Measurements from ENCODE around the gene FAM89A. TPM values are rescaled to one million over a fixed set of nuclear protein-coding genes. Genes with fewer than 3 reads are reported as not detected.
"Not testable (repeated sequence)": the region's sequence is repeated elsewhere in the genome, so short reads cannot be mapped to it uniquely, and the experiment has no call there.

The FAM89A gene
- total and polyA plus RNA-seq, 4 donors, result 3.6 to 11.5 (median 8.0) TPM

GRCh38 chr1:231050395-231050794, 10.3 kb upstream of the FAM89A start:
- no peak overlapping the region for H3K4me3 ChIP-seq (ENCODE audit: low read length in 2 of 2)
- 63 to 77% methylated on average over 3 of the region's 3 CpGs for WGBS, 2 donors
- DNase-seq (no peak), ATAC-seq (ENCODE audit: low FRiP score) (no peak)
- no peak overlapping the region for H3K27ac ChIP-seq (ENCODE audit: low read depth in 1 of 2, low read length in 2 of 2)
- H3K36me3 ChIP-seq (ENCODE audit: control insufficient read depth in 1 of 2, insufficient read depth in 2 of 2, low read length in 1 of 2), result no peaks in the 10 kb centered on the region
- no peaks in the 10 kb centered on the region for H3K27me3 ChIP-seq (ENCODE audit: control insufficient read depth in 1 of 2, insufficient read depth in 2 of 2, low read length in 1 of 2)
- intact Hi-C loops (cut with DNase I), result no loop called here
- no peaks in the 10 kb centered on the region for H3K9me3 ChIP-seq (ENCODE audit: control insufficient read depth, low read length)
- no peaks in the 10 kb centered on the region for H3K4me1 ChIP-seq (ENCODE audit: control insufficient read depth in 1 of 2, insufficient read depth in 2 of 2, low read length in 2 of 2)

GRCh38 chr1:231049121-231049979, 9.3 kb upstream of the FAM89A start:
- intact Hi-C loops (cut with DNase I), result no loop called here

GRCh38 chr1:231048419-231048818, 8.4 kb upstream of the FAM89A start:
- H3K9me3 ChIP-seq (ENCODE audit: control insufficient read depth, low read length); intact Hi-C loops (cut with DNase I); H3K36me3 ChIP-seq (ENCODE audit: control insufficient read depth in 1 of 2, insufficient read depth in 2 of 2, low read length in 1 of 2); H3K27ac ChIP-seq (ENCODE audit: low read depth in 1 of 2, low read length in 2 of 2); H3K4me3 ChIP-seq (ENCODE audit: low read length in 2 of 2); H3K4me1 ChIP-seq (ENCODE audit: control insufficient read depth in 1 of 2, insufficient read depth in 2 of 2, low read length in 2 of 2); ATAC-seq (ENCODE audit: low FRiP score); DNase-seq; H3K27me3 ChIP-seq (ENCODE audit: control insufficient read depth in 1 of 2, insufficient read depth in 2 of 2, low read length in 1 of 2): not testable (repeated sequence)
- 71 to 73% methylated on average over 9 of the region's 9 CpGs for WGBS, 2 donors

More at GRCh38 chr1:231049121-231049979, 9.3 kb upstream of the FAM89A start:
- Histone ChIP-seq H3K36me3 (ENCODE audit: control insufficient read depth in 1 of 2, insufficient read depth in 2 of 2, low read length in 1 of 2) (no peaks in the 10 kb centered on the region), H3K4me1 (ENCODE audit: control insufficient read depth in 1 of 2, insufficient read depth in 2 of 2, low read length in 2 of 2) (no peaks in the 10 kb centered on the region), H3K27ac (ENCODE audit: low read depth in 1 of 2, low read length in 2 of 2) (no peak overlapping the region), H3K9me3 (ENCODE audit: control insufficient read depth, low read length) (no peaks in the 10 kb centered on the region), H3K4me3 (ENCODE audit: low read length in 2 of 2) (no peak overlapping the region), H3K27me3 (ENCODE audit: control insufficient read depth in 1 of 2, insufficient read depth in 2 of 2, low read length in 1 of 2) (no peaks in the 10 kb centered on the region)
- ATAC-seq (ENCODE audit: low FRiP score), result no peak
- DNase-seq, result no peak
- WGBS, 2 donors, result 47 to 51% methylated on average over 10 of the region's 10 CpGs

- H3K27ac ChIP-seq (ENCODE audit: low read depth in 1 of 2, low read length in 2 of 2); H3K27me3 ChIP-seq (ENCODE audit: control insufficient read depth in 1 of 2, insufficient read depth in 2 of 2, low read length in 1 of 2); intact Hi-C loops (cut with DNase I); H3K4me3 ChIP-seq (ENCODE audit: low read length in 2 of 2); ATAC-seq (ENCODE audit: low FRiP score); H3K9me3 ChIP-seq (ENCODE audit: control insufficient read depth, low read length); H3K36me3 ChIP-seq (ENCODE audit: control insufficient read depth in 1 of 2, insufficient read depth in 2 of 2, low read length in 1 of 2); H3K4me1 ChIP-seq (ENCODE audit: control insufficient read depth in 1 of 2, insufficient read depth in 2 of 2, low read length in 2 of 2); DNase-seq: not testable (repeated sequence)
These were observed 7.5 kb upstream of the FAM89A start for GRCh38 chr1:231047529-231047928.

- H3K4me3 ChIP-seq (ENCODE audit: low read length in 2 of 2), result no peak overlapping the region
- intact Hi-C loops (cut with DNase I), result no loop called here
- no peaks in the 10 kb centered on the region for H3K36me3 ChIP-seq (ENCODE audit: control insufficient read depth in 1 of 2, insufficient read depth in 2 of 2, low read length in 1 of 2)
- no peak overlapping the region for H3K27ac ChIP-seq (ENCODE audit: low read depth in 1 of 2, low read length in 2 of 2)
- 57 to 67% methylated on average over 2 of the region's 2 CpGs for WGBS, 2 donors
- no peaks in the 10 kb centered on the region for H3K4me1 ChIP-seq (ENCODE audit: control insufficient read depth in 1 of 2, insufficient read depth in 2 of 2, low read length in 2 of 2)
- no peaks in the 10 kb centered on the region for H3K27me3 ChIP-seq (ENCODE audit: control insufficient read depth in 1 of 2, insufficient read depth in 2 of 2, low read length in 1 of 2)
- no peak for ATAC-seq (ENCODE audit: low FRiP score)
- no peaks in the 10 kb centered on the region for H3K9me3 ChIP-seq (ENCODE audit: control insufficient read depth, low read length)
- no peak for DNase-seq
These were observed 6.8 kb upstream of the FAM89A start for GRCh38 chr1:231046730-231047395.

- H3K27ac ChIP-seq (ENCODE audit: low read depth in 1 of 2, low read length in 2 of 2); H3K9me3 ChIP-seq (ENCODE audit: control insufficient read depth, low read length); H3K4me3 ChIP-seq (ENCODE audit: low read length in 2 of 2); H3K4me1 ChIP-seq (ENCODE audit: control insufficient read depth in 1 of 2, insufficient read depth in 2 of 2, low read length in 2 of 2); DNase-seq; H3K36me3 ChIP-seq (ENCODE audit: control insufficient read depth in 1 of 2, insufficient read depth in 2 of 2, low read length in 1 of 2); ATAC-seq (ENCODE audit: low FRiP score); intact Hi-C loops (cut with DNase I); H3K27me3 ChIP-seq (ENCODE audit: control insufficient read depth in 1 of 2, insufficient read depth in 2 of 2, low read length in 1 of 2): not testable (repeated sequence)
- WGBS, 2 donors, result 80 to 83% methylated on average over 10 of the region's 10 CpGs
These were observed 6.1 kb upstream of the FAM89A start for GRCh38 chr1:231045921-231046729.

- Histone ChIP-seq H3K36me3 (ENCODE audit: control insufficient read depth in 1 of 2, insufficient read depth in 2 of 2, low read length in 1 of 2) (no peaks in the 10 kb centered on the region), H3K27ac (ENCODE audit: low read depth in 1 of 2, low read length in 2 of 2) (no peak overlapping the region), H3K4me1 (ENCODE audit: control insufficient read depth in 1 of 2, insufficient read depth in 2 of 2, low read length in 2 of 2) (no peaks in the 10 kb centered on the region), H3K9me3 (ENCODE audit: control insufficient read depth, low read length) (no peaks in the 10 kb centered on the region), H3K4me3 (ENCODE audit: low read length in 2 of 2) (no peak overlapping the region), H3K27me3 (ENCODE audit: control insufficient read depth in 1 of 2, insufficient read depth in 2 of 2, low read length in 1 of 2) (no peaks in the 10 kb centered on the region)
- no peak for ATAC-seq (ENCODE audit: low FRiP score)
- intact Hi-C loops (cut with DNase I), result no loop called here
- no peak for DNase-seq
These were observed 5.2 kb upstream of the FAM89A start for GRCh38 chr1:231045286-231045685.

GRCh38 chr1:231044588-231044987, 4.5 kb upstream of the FAM89A start:
- no peak for DNase-seq
- no peak for ATAC-seq (ENCODE audit: low FRiP score)
- Histone ChIP-seq H3K36me3 (ENCODE audit: control insufficient read depth in 1 of 2, insufficient read depth in 2 of 2, low read length in 1 of 2) (no peaks in the 10 kb centered on the region), H3K4me1 (ENCODE audit: control insufficient read depth in 1 of 2, insufficient read depth in 2 of 2, low read length in 2 of 2) (no peaks in the 10 kb centered on the region), H3K9me3 (ENCODE audit: control insufficient read depth, low read length) (no peaks in the 10 kb centered on the region), H3K4me3 (ENCODE audit: low read length in 2 of 2) (no peak overlapping the region), H3K27ac (ENCODE audit: low read depth in 1 of 2, low read length in 2 of 2) (no peak overlapping the region), H3K27me3 (ENCODE audit: control insufficient read depth in 1 of 2, insufficient read depth in 2 of 2, low read length in 1 of 2) (no peaks in the 10 kb centered on the region)
- WGBS, 2 donors, result 88 to 94% methylated on average over 1 of the region's 1 CpG
- intact Hi-C loops (cut with DNase I), result no loop called here

Data from aorta (tissue), 5 donors.